DOHH2 (cell line): ENCODE data around the gene CPN2.

Experiments used
- H3F3A ChIP-seq: fragments of 200-600 bp; sonication (generic), shearing (Covaris generic); 2 replicates; pipeline ENCODE4 v1.6.0; 2016; ENCODE audit warnings: antibody characterized with exemption, mild to moderate bottlenecking; ENCODE audit not compliant: control insufficient read depth, insufficient read depth
- H3K27ac ChIP-seq: fragments of 200-600 bp; sonication (generic); 2 replicates; pipeline ENCODE4 v1.5.1; 2014; ENCODE audit warnings: low read depth, mild to moderate bottlenecking, low read length, moderate library complexity
- H3K27me3 ChIP-seq: fragments of 200-600 bp; sonication (generic); 2 replicates; pipeline ENCODE4 v1.6.1; 2014; ENCODE audit warnings: mild to moderate bottlenecking, low read length, mixed read lengths; ENCODE audit not compliant: control insufficient read depth
- H3K36me3 ChIP-seq: fragments of 200-600 bp; sonication (generic); 2 replicates; pipeline ENCODE4 v1.6.1; 2014; ENCODE audit warnings: mild to moderate bottlenecking, low read length, moderate library complexity, mixed read lengths; ENCODE audit not compliant: control insufficient read depth
- H3K4me1 ChIP-seq: fragments of 200-600 bp; sonication (generic); 2 replicates; pipeline ENCODE4 v1.6.1; 2014; ENCODE audit warnings: mild to moderate bottlenecking, low read length, mixed read lengths; ENCODE audit not compliant: control insufficient read depth
- H3K4me2 ChIP-seq: fragments of 200-600 bp; sonication (generic); 2 replicates; pipeline ENCODE4 v1.6.0; 2014; ENCODE audit warnings: mild to moderate bottlenecking, low read length, moderate library complexity
- H3K4me3 ChIP-seq: fragments of 200-600 bp; sonication (generic); 2 replicates; pipeline ENCODE4 v1.5.1; 2014; ENCODE audit warnings: mild to moderate bottlenecking, low read length, mixed read lengths
- H3K79me2 ChIP-seq: fragments of 200-600 bp; sonication (generic); 2 replicates; pipeline ENCODE4 v1.6.1; 2014; ENCODE audit warnings: mild to moderate bottlenecking, low read length, mixed read lengths; ENCODE audit not compliant: control insufficient read depth
- H3K9me2 ChIP-seq: fragments of 200-600 bp; sonication (generic); replicated peaks from 2 replicates; pipeline ENCODE4 v1.6.1; 2014; ENCODE audit warnings: mild to moderate bottlenecking, low read length, mixed read lengths; ENCODE audit not compliant: control insufficient read depth
- H3K9me3 ChIP-seq: fragments of 200-600 bp; sonication (generic); 2 replicates; pipeline ENCODE4 v1.6.1; 2014; ENCODE audit warnings: antibody characterized with exemption, low read length, mixed read lengths; ENCODE audit not compliant: control insufficient read depth, insufficient read depth
- H4K20me1 ChIP-seq: fragments of 200-600 bp; sonication (generic); 2 replicates; pipeline ENCODE4 v1.6.0; 2014; ENCODE audit warnings: low read depth, mild to moderate bottlenecking, antibody characterized with exemption, low read length, moderate library complexity; ENCODE audit not compliant: control insufficient read depth, insufficient read depth
- EZH2phosphoT487 ChIP-seq: fragments of 200-600 bp; sonication (generic); IDR thresholded peaks from 2 replicates; pipeline ENCODE4 v1.6.1; 2017; ENCODE audit warnings: borderline replicate concordance, mild to moderate bottlenecking, antibody characterized with exemption, low read length, moderate library complexity, mixed read lengths
- TF ChIP-seq, protein P1 (sequence below): fragments of 200-600 bp; sonication (generic); IDR thresholded peaks from one replicate; pipeline ENCODE4 v1.5.1; 2014; ENCODE audit warnings: antibody characterized with exemption, mild to moderate bottlenecking, low read depth, low read length; ENCODE audit not compliant: poor library complexity, severe bottlenecking

Gene CPN2

DNA sequence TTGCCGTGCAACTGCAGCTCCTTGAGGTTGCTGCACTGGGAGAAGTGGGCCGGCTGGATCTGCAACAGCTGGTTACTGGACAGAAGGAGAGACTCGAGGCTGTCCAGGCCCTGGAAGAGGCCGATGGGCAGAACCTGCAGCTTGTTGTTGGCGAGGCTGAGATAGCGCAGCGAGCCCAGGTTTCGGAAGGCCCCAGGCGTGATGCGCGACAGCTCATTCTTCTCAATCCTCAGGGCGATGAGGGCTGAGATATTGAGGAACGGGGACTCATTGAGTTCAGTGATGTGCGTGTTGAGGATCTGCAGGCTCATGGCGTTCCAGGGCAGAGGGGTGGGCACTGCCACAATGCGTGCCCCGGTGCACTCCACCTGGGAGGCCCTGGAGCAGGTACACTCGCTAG lies 9.4 kb upstream of the CPN2 start:
- Histone ChIP-seq H3K4me2 (no peak overlapping the region), H3K79me2 (no peaks in the 10 kb centered on the region), H3F3A (no peaks in the 10 kb centered on the region), H3K4me1 (no peaks in the 10 kb centered on the region), H3K9me3 (no peaks in the 10 kb centered on the region), H3K36me3 (no peaks in the 10 kb centered on the region), H3K9me2 (no peaks in the 10 kb centered on the region), H4K20me1 (no peaks in the 10 kb centered on the region), H3K27ac (no peak overlapping the region), H3K27me3 (peaks cover 13% of the 10 kb centered on the region), H3K4me3 (no peak overlapping the region)
- TF ChIP-seq, protein P1, sequence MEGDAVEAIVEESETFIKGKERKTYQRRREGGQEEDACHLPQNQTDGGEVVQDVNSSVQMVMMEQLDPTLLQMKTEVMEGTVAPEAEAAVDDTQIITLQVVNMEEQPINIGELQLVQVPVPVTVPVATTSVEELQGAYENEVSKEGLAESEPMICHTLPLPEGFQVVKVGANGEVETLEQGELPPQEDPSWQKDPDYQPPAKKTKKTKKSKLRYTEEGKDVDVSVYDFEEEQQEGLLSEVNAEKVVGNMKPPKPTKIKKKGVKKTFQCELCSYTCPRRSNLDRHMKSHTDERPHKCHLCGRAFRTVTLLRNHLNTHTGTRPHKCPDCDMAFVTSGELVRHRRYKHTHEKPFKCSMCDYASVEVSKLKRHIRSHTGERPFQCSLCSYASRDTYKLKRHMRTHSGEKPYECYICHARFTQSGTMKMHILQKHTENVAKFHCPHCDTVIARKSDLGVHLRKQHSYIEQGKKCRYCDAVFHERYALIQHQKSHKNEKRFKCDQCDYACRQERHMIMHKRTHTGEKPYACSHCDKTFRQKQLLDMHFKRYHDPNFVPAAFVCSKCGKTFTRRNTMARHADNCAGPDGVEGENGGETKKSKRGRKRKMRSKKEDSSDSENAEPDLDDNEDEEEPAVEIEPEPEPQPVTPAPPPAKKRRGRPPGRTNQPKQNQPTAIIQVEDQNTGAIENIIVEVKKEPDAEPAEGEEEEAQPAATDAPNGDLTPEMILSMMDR = no peak
- TF ChIP-seq EZH2phosphoT487 = no peak

GRCh38 chr3:194357681-194358080 lies 6.6 kb upstream of the CPN2 start:
- Histone ChIP-seq H3K27me3 (0 out of 2 replicates have a peak, but pooled peaks cover 7% of the 10 kb centered on the region), H3K9me3 (no peaks in the 10 kb centered on the region), H3K36me3 (no peaks in the 10 kb centered on the region), H3K4me3 (no peak overlapping the region), H3K4me2 (no peak overlapping the region), H3K27ac (no peak overlapping the region), H3K4me1 (no peaks in the 10 kb centered on the region), H3K9me2 (no peaks in the 10 kb centered on the region), H4K20me1 (no peaks in the 10 kb centered on the region), H3K79me2 (no peaks in the 10 kb centered on the region), H3F3A (no peaks in the 10 kb centered on the region)
- TF ChIP-seq EZH2phosphoT487 = no peak

- Histone ChIP-seq H3K9me3 (no peaks in the 10 kb centered on the region), H4K20me1 (no peaks in the 10 kb centered on the region), H3K4me1 (no peaks in the 10 kb centered on the region), H3K4me2 (no peak overlapping the region), H3K36me3 (no peaks in the 10 kb centered on the region), H3K4me3 (no peak overlapping the region), H3K9me2 (no peaks in the 10 kb centered on the region), H3K79me2 (no peaks in the 10 kb centered on the region), H3K27ac (no peak overlapping the region), H3F3A (no peaks in the 10 kb centered on the region), H3K27me3 (0 out of 2 replicates have a peak, but pooled peaks cover 7% of the 10 kb centered on the region)
- TF ChIP-seq, protein P1 = no peak
- no peak for TF ChIP-seq EZH2phosphoT487
These were observed 4.3 kb upstream of the CPN2 start for GRCh38 chr3:194355379-194355778.

DNA sequence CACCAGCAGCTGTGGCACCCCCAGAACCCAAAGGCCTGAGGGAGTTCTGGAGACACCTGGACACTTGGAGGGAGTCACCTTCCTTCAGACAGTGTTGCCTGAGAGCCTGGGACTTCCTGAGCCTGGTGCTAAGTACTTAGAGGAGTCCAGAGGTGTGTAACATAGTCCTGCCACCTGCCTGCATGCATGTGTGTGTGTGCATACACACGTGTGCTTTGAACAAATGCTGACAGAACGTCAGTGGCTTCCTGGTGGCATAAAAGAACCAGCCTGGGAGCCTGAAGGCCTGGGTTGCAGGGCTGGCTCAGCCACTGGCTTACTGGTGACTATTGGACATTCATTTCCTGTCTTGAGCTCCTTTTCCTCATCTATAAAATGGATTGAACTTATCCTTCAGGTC lies 3.2 kb upstream of the CPN2 start:
- Histone ChIP-seq H3K9me2 (no peaks in the 10 kb centered on the region), H3K9me3 (no peaks in the 10 kb centered on the region), H3K27ac (no peak overlapping the region), H3K27me3 (0 out of 2 replicates have a peak, but pooled peaks cover 7% of the 10 kb centered on the region), H3K36me3 (no peaks in the 10 kb centered on the region), H4K20me1 (no peaks in the 10 kb centered on the region), H3K4me2 (no peak overlapping the region), H3F3A (no peaks in the 10 kb centered on the region), H3K79me2 (no peaks in the 10 kb centered on the region), H3K4me1 (no peaks in the 10 kb centered on the region), H3K4me3 (no peak overlapping the region)
- no peak for TF ChIP-seq EZH2phosphoT487
- TF ChIP-seq, protein P1 = no peak
